Activated CD8-positive, alpha-beta memory T cell treated with anti-CD3 and anti-CD28 coated beads for 4 hours (primary cell): ENCODE measurements around the gene RB1.
A peak's percentile ranks its signal among the peaks of the same experiment; 100 is the strongest.

Experiments used
- DNase-seq, 2 donors: peaks; one replicate each; pipeline ENCODE4 v3.0.0-alpha.2; 2020; ENCODE audit warnings: low read depth in 2 of 2

Gene RB1

GRCh38 chr13:48303359-48304142, at the start of gene RB1:
TSS of gene RB1 (plus strand) at chr13:48303751. CDS start at chr13:48303913, 162 bp downstream.
- peak; percentile 74 to 81 for DNase-seq

GRCh38 chr13:48253849-48254248, 49.7 kb upstream of the RB1 start:
- DNase-seq = no peak

GRCh38 chr13:48255090-48255489, 48.5 kb upstream of the RB1 start:
- no peak for DNase-seq

- no peak for DNase-seq
These were observed 47.6 kb upstream of the RB1 start for GRCh38 chr13:48255954-48256353.

DNA sequence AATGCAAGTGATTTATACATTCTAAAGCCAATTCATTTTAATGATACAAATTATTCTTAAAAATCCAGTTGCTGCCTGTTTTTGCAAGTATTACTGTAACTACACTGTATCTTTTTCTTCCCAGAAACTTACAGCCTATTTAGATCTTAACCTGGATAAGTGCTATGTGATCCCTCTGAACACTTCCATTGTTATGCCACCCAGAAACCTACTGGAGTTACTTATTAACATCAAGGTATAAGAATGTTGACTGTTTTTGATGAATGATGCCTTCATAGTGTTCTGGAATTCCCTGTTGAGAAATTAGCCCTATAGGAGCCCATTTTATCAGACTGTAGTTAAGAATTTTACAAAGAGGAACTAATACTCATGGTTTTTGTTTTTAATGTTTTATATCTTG, 45.5 kb upstream of the RB1 start:
- no peak for DNase-seq

DNA sequence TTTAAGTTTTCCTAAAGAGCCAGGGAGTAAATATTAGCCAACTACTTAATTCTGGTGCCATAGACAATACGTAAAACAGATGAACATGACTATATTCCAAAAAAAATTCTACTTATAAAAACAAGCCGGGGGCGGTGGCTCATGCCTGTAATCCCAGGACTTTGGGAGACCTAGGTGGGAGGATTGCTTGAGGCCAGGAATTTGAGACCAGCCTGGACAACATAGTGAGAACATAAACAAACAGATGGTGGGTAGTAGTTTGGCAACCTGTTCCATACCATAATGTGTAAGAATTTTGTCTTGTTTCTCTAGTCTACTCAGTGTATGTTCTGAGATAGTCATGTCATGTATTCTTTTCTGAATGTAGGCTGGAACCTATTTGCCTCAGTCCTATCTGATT, 45.1 kb upstream of the RB1 start:
- DNase-seq = no peak

- DNase-seq = no peak
These were observed 42.6 kb upstream of the RB1 start for GRCh38 chr13:48260970-48261369.

DNA sequence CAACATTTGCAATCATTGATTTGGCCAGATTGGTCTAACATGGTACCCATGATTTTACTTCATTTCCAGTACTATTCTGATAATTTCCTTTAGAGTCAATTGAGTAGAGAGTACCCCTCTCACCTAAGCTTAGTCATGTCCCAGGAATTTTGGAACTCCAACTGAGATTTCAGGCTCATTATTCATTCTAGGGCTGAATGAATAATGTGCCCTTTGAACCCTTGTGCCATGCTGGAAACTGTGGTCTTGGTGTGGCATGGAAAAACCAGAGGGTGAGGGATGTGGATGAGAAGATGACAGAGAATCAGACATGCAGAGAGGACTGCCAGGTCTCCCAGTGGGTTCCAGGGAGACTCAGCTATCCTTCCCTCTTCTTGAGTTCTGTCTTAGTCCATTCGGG, 40.4 kb upstream of the RB1 start:
- DNase-seq = no peak

GRCh38 chr13:48264058-48264457, 39.5 kb upstream of the RB1 start:
- no peak for DNase-seq

DNA sequence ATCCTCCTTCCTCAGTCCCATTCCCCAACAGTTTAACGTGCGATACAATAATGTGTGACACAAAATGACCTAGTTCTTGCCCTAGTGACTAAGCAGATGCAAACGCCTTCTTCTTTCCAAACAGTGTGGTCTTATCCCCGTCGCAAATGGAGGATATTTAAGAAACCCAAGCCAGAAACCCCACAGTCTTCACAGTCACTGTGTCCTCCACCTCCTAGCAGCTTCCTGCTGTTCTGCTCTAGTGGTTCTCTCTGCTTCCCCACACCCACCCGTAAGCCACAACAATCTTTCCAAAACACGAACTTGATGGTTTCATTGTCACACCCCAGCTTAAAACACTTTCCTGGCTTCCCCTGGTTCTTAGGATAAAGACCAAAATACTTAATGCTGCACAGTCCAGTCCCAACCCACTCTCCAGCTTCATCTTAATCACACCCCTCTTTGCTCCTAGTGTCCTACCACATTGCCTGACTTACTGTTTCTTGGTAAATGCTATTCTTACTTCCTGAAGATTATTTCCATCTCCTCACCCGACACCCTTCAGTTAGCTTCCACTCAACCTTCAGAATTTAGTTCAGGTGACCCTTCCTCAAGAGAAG, 38.2 kb upstream of the RB1 start:
- no peak for DNase-seq

DNA sequence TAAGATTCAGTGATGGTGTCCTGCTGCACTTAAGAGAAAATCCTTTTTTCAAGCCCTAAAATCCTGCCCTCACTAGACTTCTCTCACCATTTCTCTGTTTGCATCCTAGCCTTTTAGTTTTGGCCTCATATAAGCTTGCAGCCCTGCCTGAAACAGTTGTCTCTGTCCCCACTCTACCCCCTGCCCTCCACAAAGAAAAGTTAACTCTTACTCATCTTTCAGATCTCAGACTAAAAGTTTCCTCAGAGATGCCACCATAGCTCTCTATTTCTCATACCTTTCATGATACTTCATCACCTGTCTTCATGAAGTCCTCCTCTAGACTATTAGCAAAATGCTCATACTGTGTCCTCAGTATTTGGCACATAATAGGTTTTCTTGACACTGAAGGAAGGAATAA, 37.4 kb upstream of the RB1 start:
- DNase-seq = no peak

- DNase-seq = no peak
These were observed 36.6 kb upstream of the RB1 start for GRCh38 chr13:48266701-48267639.

DNA sequence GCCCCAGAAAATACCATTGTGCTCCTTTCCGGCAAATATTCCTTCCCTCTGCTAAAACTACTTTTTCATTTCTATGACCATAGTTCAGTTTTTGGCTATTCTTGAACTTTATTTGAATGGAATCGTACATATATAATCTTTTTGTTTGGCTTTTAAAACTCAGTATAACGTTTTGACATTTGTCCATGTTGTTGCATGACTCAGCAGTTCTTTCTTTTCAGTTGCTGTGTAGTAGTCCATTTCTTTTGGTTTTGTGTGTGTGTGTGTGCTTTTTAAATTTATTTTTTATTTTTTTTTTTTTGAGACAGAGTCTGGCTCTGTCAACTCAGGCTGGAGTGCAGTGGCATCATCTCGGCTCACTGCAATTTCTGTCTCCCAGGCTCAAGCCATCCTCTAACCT, 35.5 kb upstream of the RB1 start:
- no peak for DNase-seq

GRCh38 chr13:48273346-48273745, 30.2 kb upstream of the RB1 start:
- no peak for DNase-seq

DNA sequence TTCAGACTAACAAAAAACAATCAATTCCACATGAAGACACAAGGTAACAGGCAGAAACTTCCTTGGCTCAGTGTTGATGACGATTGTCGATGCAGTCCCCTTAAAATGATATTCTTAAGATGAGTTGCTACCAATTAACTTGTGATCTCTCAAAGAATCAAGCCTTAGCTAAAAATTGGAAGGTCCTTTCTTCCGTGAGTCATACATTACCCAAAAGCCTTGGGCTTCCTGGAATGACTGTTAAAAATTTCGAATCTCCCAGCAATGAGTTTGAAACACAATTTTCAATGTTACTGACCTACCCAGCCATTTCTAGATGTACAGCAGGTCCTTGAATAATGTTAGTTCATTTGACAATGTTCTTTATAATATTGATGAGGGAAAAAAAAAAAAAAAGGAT, 28.0 kb upstream of the RB1 start:
- DNase-seq = no peak

DNA sequence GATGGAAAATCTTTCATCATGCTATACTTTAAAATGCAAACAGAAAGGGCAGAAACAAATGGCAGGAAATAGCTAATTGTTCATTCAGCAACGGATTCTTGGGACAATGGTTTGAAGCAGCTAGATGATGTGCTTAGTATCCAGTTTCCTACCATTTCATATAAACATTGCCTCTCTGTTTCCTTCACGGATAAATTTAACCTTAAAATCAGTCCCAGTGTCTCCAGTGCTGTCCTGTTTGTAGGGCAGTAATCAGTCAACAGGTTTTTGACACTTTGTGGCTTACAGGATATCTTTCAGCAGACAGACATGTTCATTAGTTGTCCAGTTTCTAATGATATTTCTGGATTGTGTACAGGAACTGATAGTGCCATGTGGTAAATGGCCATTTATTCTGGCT, 24.7 kb upstream of the RB1 start:
- DNase-seq = no peak

DNA sequence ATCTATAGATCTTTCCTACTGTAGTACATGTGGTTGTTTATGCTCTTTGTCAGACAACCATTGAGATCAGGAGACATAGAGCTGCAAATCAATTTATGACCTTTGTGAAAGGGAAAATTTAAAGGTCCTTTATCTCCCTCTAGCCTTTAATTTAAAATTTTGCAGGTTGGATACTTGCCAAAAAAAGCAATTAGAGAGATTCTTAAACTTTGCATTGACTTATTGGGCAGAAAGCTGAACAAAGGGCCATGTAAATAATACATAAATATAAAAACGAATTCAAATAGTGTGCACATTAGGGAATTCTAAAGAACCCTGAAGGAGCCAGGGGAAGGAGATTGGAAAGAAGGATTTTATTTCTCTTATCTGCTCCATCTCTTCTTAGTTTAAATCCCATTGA, 22.0 kb upstream of the RB1 start:
- DNase-seq = no peak

- no peak for DNase-seq
These were observed 11.8 kb upstream of the RB1 start for GRCh38 chr13:48291730-48292129.

- DNase-seq = no peak
These were observed 10.9 kb upstream of the RB1 start for GRCh38 chr13:48292650-48293049.

DNA sequence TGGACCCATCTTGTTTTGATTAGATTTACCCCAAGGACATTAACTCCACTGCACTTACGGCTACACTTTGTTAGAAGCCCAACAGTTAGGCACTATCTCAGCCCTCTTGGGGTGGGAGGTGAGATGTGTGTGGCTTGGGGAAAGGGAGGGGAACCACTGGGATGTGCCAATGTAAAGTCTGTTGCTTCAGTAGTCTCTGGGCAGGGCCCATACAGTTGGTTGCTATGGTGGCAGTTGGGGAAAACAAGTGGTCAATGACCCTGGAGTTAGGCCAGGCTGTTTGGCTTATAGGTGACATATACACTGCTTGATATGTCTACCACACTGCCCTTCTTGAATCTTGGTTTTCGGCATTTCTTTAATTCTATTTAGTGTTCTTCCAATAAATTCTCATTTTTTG, 8.9 kb upstream of the RB1 start:
- no peak for DNase-seq

DNA sequence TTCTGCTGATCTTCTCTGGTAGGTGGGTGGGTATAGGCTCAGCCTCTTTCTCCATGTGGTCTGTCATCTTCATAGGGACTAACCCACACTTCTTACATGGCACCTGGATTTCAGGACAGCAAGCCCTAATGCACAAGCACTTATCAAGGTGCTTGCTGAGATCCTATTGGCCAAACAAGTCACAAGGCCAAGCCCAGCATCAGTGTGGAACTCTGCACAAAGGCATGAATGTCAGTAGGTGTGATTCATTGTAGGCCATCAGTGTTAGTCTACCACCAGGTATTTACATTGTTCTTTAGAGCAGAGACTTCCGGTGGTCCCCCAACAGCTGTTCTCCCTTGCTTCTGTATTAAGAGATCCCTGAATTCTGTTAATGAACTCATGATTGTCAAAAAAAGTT, 8.3 kb upstream of the RB1 start:
- no peak for DNase-seq

DNA sequence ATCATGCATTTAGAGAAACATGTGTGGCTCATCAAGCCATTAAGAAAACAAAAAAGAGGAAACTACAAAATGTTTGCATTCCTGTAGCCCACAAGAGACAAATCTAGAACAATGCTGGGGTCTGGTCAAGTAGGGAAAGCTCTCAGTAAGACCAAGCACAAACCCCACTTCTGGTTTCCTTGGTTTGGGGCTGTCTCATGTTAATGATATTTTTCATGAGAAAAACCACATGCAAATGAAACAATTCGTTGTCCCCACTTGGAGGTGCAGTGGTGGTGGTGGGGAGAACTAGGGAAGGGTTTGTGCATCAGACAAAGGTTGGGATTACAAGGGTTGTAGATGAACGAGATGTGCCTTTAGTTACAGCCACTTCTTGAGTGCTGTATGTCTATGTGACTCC, 7.0 kb upstream of the RB1 start:
- no peak for DNase-seq
